ENCODE data around the gene AR.

DNA sequence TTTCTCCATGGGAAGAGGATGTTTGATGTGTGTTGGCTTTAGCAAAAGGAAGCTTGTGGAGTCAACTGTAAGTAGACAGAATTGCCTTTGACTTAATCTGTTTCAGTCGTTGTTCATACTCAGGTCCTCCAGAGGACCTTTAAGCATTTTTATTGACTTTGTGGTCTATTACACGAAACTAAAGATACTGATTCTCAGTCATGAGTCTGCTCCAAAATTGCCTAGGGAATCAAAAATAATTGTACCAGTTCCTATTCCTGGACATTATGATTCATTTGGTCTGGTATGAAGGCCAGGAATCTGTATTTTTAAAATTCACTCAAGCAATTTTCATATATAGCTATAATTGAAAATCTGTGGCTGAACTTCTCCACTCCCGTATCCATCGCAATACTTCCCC is 38.6 kb downstream of the AR start:
- TF ChIP-seq EP300 (IDR thresholded peaks at IDR 0.05; ENCODE audit: borderline replicate concordance) (no peak), CREB1 (IDR thresholded peaks at IDR 0.05; ENCODE audit: low read depth) (no peak), YY1 (IDR thresholded peaks at IDR 0.05; ENCODE audit: low read depth) (no peak), FOXM1 (IDR thresholded peaks at IDR 0.05; ENCODE audit: borderline replicate concordance, low read depth) (no peak), USF1 (IDR thresholded peaks at IDR 0.05) (no peak), EGR1 (IDR thresholded peaks at IDR 0.05) (no peak), ZBTB7A (IDR thresholded peaks at IDR 0.05; ENCODE audit: low read depth) (no peak), NFIC (IDR thresholded peaks at IDR 0.05) (no peak), TCF12 (IDR thresholded peaks at IDR 0.05; ENCODE audit: low read depth) (no peak), TAF1 (IDR thresholded peaks at IDR 0.05; ENCODE audit: low read depth) (no peak)
- TF ChIP-seq, protein P1, sequence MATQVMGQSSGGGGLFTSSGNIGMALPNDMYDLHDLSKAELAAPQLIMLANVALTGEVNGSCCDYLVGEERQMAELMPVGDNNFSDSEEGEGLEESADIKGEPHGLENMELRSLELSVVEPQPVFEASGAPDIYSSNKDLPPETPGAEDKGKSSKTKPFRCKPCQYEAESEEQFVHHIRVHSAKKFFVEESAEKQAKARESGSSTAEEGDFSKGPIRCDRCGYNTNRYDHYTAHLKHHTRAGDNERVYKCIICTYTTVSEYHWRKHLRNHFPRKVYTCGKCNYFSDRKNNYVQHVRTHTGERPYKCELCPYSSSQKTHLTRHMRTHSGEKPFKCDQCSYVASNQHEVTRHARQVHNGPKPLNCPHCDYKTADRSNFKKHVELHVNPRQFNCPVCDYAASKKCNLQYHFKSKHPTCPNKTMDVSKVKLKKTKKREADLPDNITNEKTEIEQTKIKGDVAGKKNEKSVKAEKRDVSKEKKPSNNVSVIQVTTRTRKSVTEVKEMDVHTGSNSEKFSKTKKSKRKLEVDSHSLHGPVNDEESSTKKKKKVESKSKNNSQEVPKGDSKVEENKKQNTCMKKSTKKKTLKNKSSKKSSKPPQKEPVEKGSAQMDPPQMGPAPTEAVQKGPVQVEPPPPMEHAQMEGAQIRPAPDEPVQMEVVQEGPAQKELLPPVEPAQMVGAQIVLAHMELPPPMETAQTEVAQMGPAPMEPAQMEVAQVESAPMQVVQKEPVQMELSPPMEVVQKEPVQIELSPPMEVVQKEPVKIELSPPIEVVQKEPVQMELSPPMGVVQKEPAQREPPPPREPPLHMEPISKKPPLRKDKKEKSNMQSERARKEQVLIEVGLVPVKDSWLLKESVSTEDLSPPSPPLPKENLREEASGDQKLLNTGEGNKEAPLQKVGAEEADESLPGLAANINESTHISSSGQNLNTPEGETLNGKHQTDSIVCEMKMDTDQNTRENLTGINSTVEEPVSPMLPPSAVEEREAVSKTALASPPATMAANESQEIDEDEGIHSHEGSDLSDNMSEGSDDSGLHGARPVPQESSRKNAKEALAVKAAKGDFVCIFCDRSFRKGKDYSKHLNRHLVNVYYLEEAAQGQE (IDR thresholded peaks at IDR 0.05; ENCODE audit: low read depth) = no peak
